ENCODE measurements around the gene ETV5. TPM values are rescaled to one million over a fixed set of nuclear protein-coding genes. Genes with fewer than 3 reads are reported as not detected.

The ETV5 gene
- total RNA-seq, 1 experiment from 2014 or later: 16.2 TPM

GRCh38 chr3:186121968-186122367 is 13.1 kb upstream of the ETV5 start:
- peak overlapping the region; percentile 56 for H3K4me3 Mint-ChIP-seq (ENCODE audit: unreplicated experiment)

GRCh38 chr3:186121278-186121677 is 12.4 kb upstream of the ETV5 start:
- CTCF ChIA-PET: no interaction called here
- Mint-ChIP-seq H3K36me3 (ENCODE audit: insufficient read depth, unreplicated experiment) (no peaks in the 10 kb centered on the region), H3K4me3 (ENCODE audit: unreplicated experiment) (peak overlapping the region; percentile 56), H3K9me3 (ENCODE audit: unreplicated experiment) (peaks cover 11% of the 10 kb centered on the region), H3K27ac (ENCODE audit: unreplicated experiment) (no peak overlapping the region), H3K4me1 (ENCODE audit: low read depth, unreplicated experiment) (peaks cover 31% of the 10 kb centered on the region), H3K27me3 (ENCODE audit: insufficient read depth, unreplicated experiment) (no peaks in the 10 kb centered on the region)
- intact Hi-C loops (cut with micrococcal nuclease; ENCODE audit: unreplicated experiment): no loop called here
- H3K4me3 ChIP-seq (ENCODE audit: low read depth, low read length): no peak overlapping the region
- BruUV-seq (replicated peaks): no TSS peak
- H3K27me3 ChIP-seq (replicated peaks; ENCODE audit: control insufficient read depth, insufficient read depth, low read length): no peaks in the 10 kb centered on the region
- H3K9me3 ChIP-seq: no peaks in the 10 kb centered on the region
- no peaks in the 10 kb centered on the region for H3K36me3 ChIP-seq (ENCODE audit: control insufficient read depth, insufficient read depth, low read length)
- POLR2A ChIA-PET: no interaction called here
- 0 out of 2 replicates have a peak, but pooled peaks cover 11% of the 10 kb centered on the region for H3K4me1 ChIP-seq
- no peak for DNase-seq
- no peak for TF ChIP-seq CTCF (IDR thresholded peaks at IDR 0.05; ENCODE audit: insufficient read depth in 1 of 2, low read depth in 1 of 2, low read length in 1 of 2, severe bottlenecking in 1 of 2, unreplicated experiment in 1 of 2)

More at GRCh38 chr3:186121968-186122367, 13.1 kb upstream of the ETV5 start:
- H3K36me3 ChIP-seq (ENCODE audit: control insufficient read depth, insufficient read depth, low read length): no peaks in the 10 kb centered on the region
- Mint-ChIP-seq H3K4me1 (ENCODE audit: low read depth, unreplicated experiment) (peaks cover 31% of the 10 kb centered on the region), H3K27ac (ENCODE audit: unreplicated experiment) (peak overlapping the region; percentile 24), H3K27me3 (ENCODE audit: insufficient read depth, unreplicated experiment) (no peaks in the 10 kb centered on the region), H3K9me3 (ENCODE audit: unreplicated experiment) (peaks cover 11% of the 10 kb centered on the region), H3K36me3 (ENCODE audit: insufficient read depth, unreplicated experiment) (no peaks in the 10 kb centered on the region)
- TF ChIP-seq CTCF (IDR thresholded peaks at IDR 0.05; ENCODE audit: insufficient read depth in 1 of 2, low read depth in 1 of 2, low read length in 1 of 2, severe bottlenecking in 1 of 2, unreplicated experiment in 1 of 2): no peak
- no peaks in the 10 kb centered on the region for H3K27me3 ChIP-seq (replicated peaks; ENCODE audit: control insufficient read depth, insufficient read depth, low read length)
- ChIA-PET POLR2A (no interaction called here), CTCF (no interaction called here)
- H3K4me1 ChIP-seq: 0 out of 2 replicates have a peak, but pooled peaks cover 11% of the 10 kb centered on the region
- H3K4me3 ChIP-seq (ENCODE audit: low read depth, low read length): no peak overlapping the region
- H3K9me3 ChIP-seq: no peaks in the 10 kb centered on the region
- intact Hi-C loops (cut with micrococcal nuclease; ENCODE audit: unreplicated experiment): loop anchor here (1.0 to 2.0 kb wide), 2 partner anchors 13 to 55 kb away; partner anchors contain the start of gene ETV5
- no peak for DNase-seq
- no TSS peak for BruUV-seq (replicated peaks)

- H3K9me3 Mint-ChIP-seq (ENCODE audit: unreplicated experiment): no peaks in the 10 kb centered on the region
- BruUV-seq (replicated peaks): no TSS peak
- TF ChIP-seq CTCF (IDR thresholded peaks at IDR 0.05; ENCODE audit: insufficient read depth in 1 of 2, low read depth in 1 of 2, low read length in 1 of 2, severe bottlenecking in 1 of 2, unreplicated experiment in 1 of 2): no peak
- ChIA-PET CTCF (no interaction called here), POLR2A (interaction anchor here (0.6 kb wide), 1 partner anchor 37 kb away, joined by 3 read pairs; no protein-coding TSS in a partner anchor)
- H3K27me3 Mint-ChIP-seq (ENCODE audit: insufficient read depth, unreplicated experiment): no peaks in the 10 kb centered on the region
- H3K4me3 Mint-ChIP-seq (ENCODE audit: unreplicated experiment): no peak overlapping the region
- no peak overlapping the region for H3K27ac Mint-ChIP-seq (ENCODE audit: unreplicated experiment)
- intact Hi-C loops (cut with micrococcal nuclease; ENCODE audit: unreplicated experiment): no loop called here
- H3K9me3 ChIP-seq: no peaks in the 10 kb centered on the region
- H3K4me1 ChIP-seq: 0 out of 2 replicates have a peak, but pooled peaks cover 5% of the 10 kb centered on the region
- H3K4me3 ChIP-seq (ENCODE audit: low read depth, low read length): no peak overlapping the region
- no peaks in the 10 kb centered on the region for H3K36me3 Mint-ChIP-seq (ENCODE audit: insufficient read depth, unreplicated experiment)
- H3K27me3 ChIP-seq (replicated peaks; ENCODE audit: control insufficient read depth, insufficient read depth, low read length): no peaks in the 10 kb centered on the region
- DNase-seq: no peak
- H3K36me3 ChIP-seq (ENCODE audit: control insufficient read depth, insufficient read depth, low read length): no peaks in the 10 kb centered on the region
- H3K4me1 Mint-ChIP-seq (ENCODE audit: low read depth, unreplicated experiment): peaks cover 23% of the 10 kb centered on the region
Observed at GRCh38 chr3:186119499-186119898, 10.6 kb upstream of the ETV5 start.

All from Caco-2 (cell line).